NCI-H2196 treated with DMSO at 0.1 percent for 48 hours (cell line): Measurements from ENCODE around the gene OTULINL.
A peak's percentile ranks its signal among the peaks of the same experiment; 100 is the strongest.
"Not testable (repeated sequence)": the region's sequence is repeated elsewhere in the genome, so short reads cannot be mapped to it uniquely, and the experiment has no call there.

ENCODE experiments used
- DNase-seq: peaks from one replicate; lab custom pipeline; 2025; ENCODE audit not compliant: unreplicated experiment; lab: John Stamatoyannopoulos, UW

OTULINL gene

GRCh38 chr5:14581106-14581890 lies at the start of gene OTULINL:
Gene OTULINL (plus strand): TSS chr5:14581792. CDS start chr5:14581895, 103 bp downstream.
- peak; percentile 65 for DNase-seq

- DNase-seq, result no peak
Measured at GRCh38 chr5:14532180-14532579, 49.4 kb upstream of the OTULINL start.

GRCh38 chr5:14534773-14535172 lies 46.8 kb upstream of the OTULINL start:
- no peak for DNase-seq

- DNase-seq, result no peak
Measured at GRCh38 chr5:14545308-14545707, 36.3 kb upstream of the OTULINL start.

GRCh38 chr5:14545862-14546261 lies 35.7 kb upstream of the OTULINL start:
- DNase-seq, result no peak

- no peak for DNase-seq
Measured at GRCh38 chr5:14547666-14548065, 33.9 kb upstream of the OTULINL start.

- DNase-seq, result no peak
Measured at GRCh38 chr5:14551211-14551610, 30.4 kb upstream of the OTULINL start.

GRCh38 chr5:14552017-14552416 lies 29.6 kb upstream of the OTULINL start:
- no peak for DNase-seq

- DNase-seq, result not testable (repeated sequence)
Measured at GRCh38 chr5:14554288-14554687, 27.3 kb upstream of the OTULINL start.

GRCh38 chr5:14556015-14556414 lies 25.6 kb upstream of the OTULINL start:
- DNase-seq, result no peak

- no peak for DNase-seq
Measured at GRCh38 chr5:14557203-14557770, 24.3 kb upstream of the OTULINL start.

- DNase-seq, result no peak
Measured at GRCh38 chr5:14557791-14558415, 23.7 kb upstream of the OTULINL start.

- DNase-seq, result no peak
Measured at GRCh38 chr5:14560091-14560595, 21.4 kb upstream of the OTULINL start.

- DNase-seq, result no peak
Measured at GRCh38 chr5:14561741-14562140, 19.9 kb upstream of the OTULINL start.

- DNase-seq, result no peak
Measured at GRCh38 chr5:14568333-14568732, 13.3 kb upstream of the OTULINL start.

GRCh38 chr5:14569948-14570691 lies 11.5 kb upstream of the OTULINL start:
- DNase-seq, result no peak

- no peak for DNase-seq
Measured at GRCh38 chr5:14571901-14572300, 9.7 kb upstream of the OTULINL start.

GRCh38 chr5:14572385-14572784 lies 9.2 kb upstream of the OTULINL start:
- DNase-seq, result no peak

- DNase-seq, result no peak
Measured at GRCh38 chr5:14572836-14573235, 8.8 kb upstream of the OTULINL start.

GRCh38 chr5:14574096-14574495 lies 7.5 kb upstream of the OTULINL start:
- no peak for DNase-seq

- peak; percentile 14 for DNase-seq
Measured at GRCh38 chr5:14574891-14575508, 6.6 kb upstream of the OTULINL start.
